A549 (cell line): ENCODE results near the gene PYGB. TPM values are rescaled to one million over a fixed set of nuclear protein-coding genes. Genes with fewer than 3 reads are reported as not detected.

Source experiments
- ATAC-seq, 2 experiments: fragments of 200-7000 bp in 1 of 2; fragments of >200 bp in 1 of 2; cut with Nextera tagmentation in 1 of 2; cut with Tn5 transposase in 1 of 2; 3 replicates each; pipeline versions ENCODE4 v1.8.0 to v1.9.1; 2018 to 2020; ENCODE audit warnings: mild to moderate bottlenecking in 1 of 2, moderate library complexity in 1 of 2
- CTCF ChIA-PET: fragments of 300-600 bp; sonication (Branson Sonifier 250); formaldehyde crosslinking; extraction: SDS; loops from one replicate; lab custom pipeline; 2021; ENCODE audit warnings: antibody characterized with exemption, inconsistent platforms; lab: Yijun Ruan, JAX
- POLR2A ChIA-PET: fragments of 350-600 bp; formaldehyde crosslinking; extraction: SDS; loops from one replicate; lab custom pipeline; 2021; ENCODE audit warnings: antibody characterized with exemption, inconsistent platforms; lab: Yijun Ruan, JAX
- DNase-seq, 2 experiments: peaks; one replicate each; pipeline versions ENCODE4 v3.0.0 to v3.0.0-alpha.2; 2011 to 2016; ENCODE audit warnings: low read depth in 1 of 2, low spot score in 1 of 2
- FAIRE-seq: peaks from 2 replicates; lab custom pipeline; 2011; peaks lifted over from hg19 to GRCh38; lab: Jason Lieb, UNC
- H3K27ac ChIP-seq, 2 experiments: fragments of >200 bp; sonication (Bioruptor Twin); formaldehyde crosslinking; 3 replicates each; pipeline ENCODE4 v1.5.1; 2016 to 2017
- H3K4me1 ChIP-seq: fragments of >200 bp; sonication (Bioruptor Twin); formaldehyde crosslinking; 3 replicates; pipeline ENCODE4 v1.6.1; 2016
- H3K4me2 ChIP-seq: fragments of >200 bp; sonication (Bioruptor Twin); formaldehyde crosslinking; 3 replicates; pipeline ENCODE4 v1.6.1; 2016
- H3K4me3 ChIP-seq: fragments of >200 bp; sonication (Bioruptor Twin); formaldehyde crosslinking; 3 replicates; pipeline ENCODE4 v1.5.1; 2016
- H3K9me3 ChIP-seq: fragments of >200 bp; sonication (Bioruptor Twin); formaldehyde crosslinking; 3 replicates; pipeline ENCODE4 v1.6.1; 2016
- BHLHE40 ChIP-seq: IDR thresholded peaks from 2 replicates; pipeline ENCODE4 v1.6.1; 2012; ENCODE audit warnings: low read depth, low read length, inconsistent platforms
- CEBPB ChIP-seq, 2 experiments: fragments of >200 bp in 1 of 2; sonication (Bioruptor Twin) in 1 of 2; formaldehyde crosslinking in 1 of 2; IDR thresholded peaks; 2 replicates each; pipeline ENCODE4 v1.6.1; 2012 to 2016
- CHD2 ChIP-seq: fragments of 150-350 bp; IDR thresholded peaks from 2 replicates; pipeline ENCODE4 v1.6.1; 2014; ENCODE audit warnings: low read length; ENCODE audit not compliant: partially characterized antibody
- CHD4 ChIP-seq: fragments of 200-600 bp; sonication (generic); IDR thresholded peaks from 2 replicates; pipeline ENCODE4 v1.6.1; 2016; ENCODE audit warnings: antibody characterized with exemption, mild to moderate bottlenecking, borderline replicate concordance
- E2F6 ChIP-seq: IDR thresholded peaks from 2 replicates; pipeline ENCODE4 v1.6.1; 2012; ENCODE audit warnings: low read depth, borderline replicate concordance
- FOSB ChIP-seq: fragments of 250-450 bp; sonication (Bioruptor Pico); IDR thresholded peaks from 2 replicates; pipeline ENCODE4 v1.5.0; 2020; ENCODE audit warnings: mild to moderate bottlenecking, moderate library complexity
- FOSL2 ChIP-seq, 2 experiments: fragments of 450-650 bp in 1 of 2; fragments of >200 bp in 1 of 2; sonication (Bioruptor Twin) in 1 of 2; formaldehyde crosslinking; IDR thresholded peaks; 2 replicates each; pipeline versions ENCODE4 v1.5.0 to v1.6.1; 2016 to 2020; ENCODE audit warnings: mild to moderate bottlenecking in 1 of 2, moderate library complexity in 1 of 2
- JUN ChIP-seq, 2 experiments: fragments of >200 bp; sonication (Bioruptor Twin); formaldehyde crosslinking; IDR thresholded peaks; 2 replicates in 1 of 2; 3 replicates in 1 of 2; pipeline ENCODE4 v1.6.1; 2016 to 2017
- KDM1A ChIP-seq: fragments of 200-600 bp; sonication (generic); IDR thresholded peaks from 2 replicates; pipeline ENCODE4 v1.6.1; 2016; ENCODE audit warnings: low read depth, mild to moderate bottlenecking
- PHF8 ChIP-seq: fragments of 200-600 bp; sonication (generic); IDR thresholded peaks from 2 replicates; pipeline ENCODE4 v1.6.1; 2016; ENCODE audit warnings: low read depth, mild to moderate bottlenecking, antibody characterized with exemption, moderate library complexity, borderline replicate concordance
- RFX5 ChIP-seq: fragments of 450-650 bp; IDR thresholded peaks from 2 replicates; pipeline ENCODE4 v1.7.1; 2014; ENCODE audit warnings: antibody characterized with exemption, mild to moderate bottlenecking, moderate library complexity
- ZFP36 ChIP-seq: fragments of 450-650 bp; IDR thresholded peaks from 2 replicates; pipeline ENCODE4 v1.6.1; 2014; ENCODE audit warnings: borderline replicate concordance; ENCODE audit not compliant: partially characterized antibody
- ZSCAN20 ChIP-seq: fragments of 250-450 bp; sonication (Bioruptor Pico); IDR thresholded peaks from 2 replicates; pipeline ENCODE4 v1.8.0; 2022; ENCODE audit warnings: mild to moderate bottlenecking, moderate library complexity
- WGBS: methylation state at CpG from one replicate; pipeline ENCODE4 v1.1.6; 2017; ENCODE audit errors: missing lambda C conversion rate; 5-methylcytosine and 5-hydroxymethylcytosine counted together
- polyA plus RNA-seq, 4 experiments: library from polyadenylated mRNA; depleted of rRNA in 3 of 4; stranded (reverse); fragments of >200 nt; fragmentation: RNase III in 1 of 4; extraction: RNeasy Plus Mini Kit Qiagen cat#74134 plus additional on column Dnase treatment in 1 of 4; gene quantifications; 2 replicates in 3 of 4; 3 replicates in 1 of 4; pipeline ENCODE4 v1.2.3, GENCODE V29; 2011 to 2017

PYGB gene
- polyA plus RNA-seq, 2 of the 4 experiments (the other 2 are of a cell fraction): 93.2 to 100 TPM

GRCh38 chr20:25251558-25251957 is 3.7 kb downstream of the PYGB start:
- peak overlapping the region; percentile 14; the same call in 1 of the 3 replicates for H3K4me3 ChIP-seq

GRCh38 chr20:25252230-25252651 is 4.4 kb downstream of the PYGB start:
- H3K4me3 ChIP-seq: no peak overlapping the region

More at GRCh38 chr20:25251558-25251957, 3.7 kb downstream of the PYGB start:
- ATAC-seq (no peak), DNase-seq (no peak), FAIRE-seq (no peak)
- no peaks in the 10 kb centered on the region for H3K9me3 ChIP-seq
- peaks cover 69% of the 10 kb centered on the region for H3K4me1 ChIP-seq
- H3K4me2 ChIP-seq: peak overlapping the region; percentile 87
- 84% methylated on average over 4 of the region's 4 CpGs for WGBS
- ChIA-PET POLR2A (no interaction called here), CTCF (interaction anchor here (0.6 to 11.8 kb wide), 7 partner anchors 10 to 148 kb away, joined by 3 to 300 read pairs (median 4); no protein-coding TSS in a partner anchor)
- TF ChIP-seq ZFP36: no peak
- 0 out of 6 replicates have a peak overlapping the region, but pooled peaks of 1 of the 2 experiments have one; percentile 3 for H3K27ac ChIP-seq

GRCh38 chr20:25252686-25253421 is 5.0 kb downstream of the PYGB start:
- WGBS: 77% methylated on average over 6 of the region's 6 CpGs

More at GRCh38 chr20:25252230-25252651, 4.4 kb downstream of the PYGB start:
- POLR2A ChIA-PET: no interaction called here
- peak overlapping the region; percentile 87 for H3K4me2 ChIP-seq
- peaks cover 65% of the 10 kb centered on the region for H3K4me1 ChIP-seq
- no peak for ATAC-seq
- CTCF ChIA-PET: interaction anchor here (0.6 to 11.8 kb wide), 7 partner anchors 27 to 147 kb away, joined by 3 to 300 read pairs (median 3); partner anchors contain the start of gene ENTPD6
- H3K27ac ChIP-seq: 0 out of 6 replicates have a peak overlapping the region, but pooled peaks of 1 of the 2 experiments have one; percentile 5
- DNase-seq: no peak
- no peak for FAIRE-seq
- TF ChIP-seq JUN (IDR thresholded peaks at IDR 0.05) (0 out of 5 replicates have a peak, but pooled peaks of 1 of the 2 experiments have one; percentile 16), E2F6 (no peak), CHD2 (no peak)
- WGBS: 62% methylated on average over 6 of the region's 6 CpGs
- H3K9me3 ChIP-seq: no peaks in the 10 kb centered on the region

GRCh38 chr20:25253606-25254275 is 5.9 kb downstream of the PYGB start:
- no peak overlapping the region for H3K4me3 ChIP-seq
- FAIRE-seq (no peak), ATAC-seq (no peak), DNase-seq (no peak)
- peaks cover 65% of the 10 kb centered on the region for H3K4me1 ChIP-seq
- ChIA-PET CTCF (interaction anchor here (1.0 to 11.8 kb wide), 6 partner anchors 11 to 260 kb away, joined by 3 to 300 read pairs (median 4); partner anchors contain the start of genes APMAP and ENTPD6), POLR2A (no interaction called here)
- no peaks in the 10 kb centered on the region for H3K9me3 ChIP-seq
- no peak for TF ChIP-seq BHLHE40
- TF ChIP-seq CHD4: no peak
- no peak for TF ChIP-seq FOSB (CRISPR knock-in tag)
- no peak for TF ChIP-seq PHF8
- no peak for TF ChIP-seq ZSCAN20
- no peak for TF ChIP-seq CEBPB (IDR thresholded peaks at IDR 0.05)
- no peak for TF ChIP-seq RFX5
- 81% methylated on average over 11 of the region's 11 CpGs for WGBS
- H3K4me2 ChIP-seq: no peak overlapping the region
- no peak overlapping the region for H3K27ac ChIP-seq

More at GRCh38 chr20:25252686-25253421, 5.0 kb downstream of the PYGB start:
- FAIRE-seq: no peak
- CTCF ChIA-PET: interaction anchor here (0.6 to 11.8 kb wide), 7 partner anchors 28 to 259 kb away, joined by 3 to 300 read pairs (median 3); partner anchors contain the start of genes APMAP and ENTPD6
- H3K9me3 ChIP-seq: no peaks in the 10 kb centered on the region
- no peak overlapping the region for H3K4me3 ChIP-seq
- H3K4me2 ChIP-seq: peak overlapping the region; percentile 87
- no peak for TF ChIP-seq FOSL2 (IDR thresholded peaks at IDR 0.05)
- peak; percentile 35; the same call in 1 of the 2 replicates for TF ChIP-seq FOSL2 (CRISPR knock-in tag; IDR thresholded peaks at IDR 0.05)
- TF ChIP-seq KDM1A: no peak
- ATAC-seq: no peak
- DNase-seq: no peak
- POLR2A ChIA-PET: no interaction called here
- peaks cover 65% of the 10 kb centered on the region for H3K4me1 ChIP-seq
- peak overlapping the region in 1 of 2 experiments; percentile 25; a peak in 1 of 6 replicates for H3K27ac ChIP-seq
